Ovary (tissue), 9 donors: Measurements from ENCODE around the gene AMPH. TPM values are rescaled to one million over a fixed set of nuclear protein-coding genes. Genes with fewer than 3 reads are reported as not detected.

Source experiments
- DNase-seq, 5 donors: peaks; one replicate each; pipeline ENCODE4 v3.0.0-alpha.2; 2019 to 2020
- H3K27ac ChIP-seq, 2 donors: fragments of 200-600 bp; one replicate each; pipeline versions ENCODE4 v1.5.1 to v1.8.0; 2019 to 2022
- H3K27me3 ChIP-seq: fragments of 200-600 bp; one replicate; pipeline ENCODE4 v1.8.0; 2022
- H3K36me3 ChIP-seq: fragments of 200-600 bp; sonication (generic); one replicate; pipeline ENCODE4 v1.5.1; 2019
- H3K4me1 ChIP-seq: one replicate; pipeline ENCODE4 v1.8.1; 2013; ENCODE audit warnings: mild to moderate bottlenecking, moderate library complexity; ENCODE audit not compliant: insufficient read depth
- H3K4me3 ChIP-seq: fragments of 200-600 bp; sonication (generic); one replicate; pipeline ENCODE4 v1.5.1; 2017
- H3K9me3 ChIP-seq, 2 donors: fragments of 200-600 bp in 1 of 2; sonication (generic) in 1 of 2; one replicate each; pipeline versions ENCODE4 v1.5.1 to v1.8.1; 2013 to 2019; ENCODE audit warnings: mild to moderate bottlenecking in 1 of 2, moderate library complexity in 1 of 2
- CTCF ChIP-seq, 3 donors: fragments of 450-650 bp in 2 of 3; fragments of 200-600 bp in 1 of 3; IDR thresholded peaks; one replicate each; pipeline versions ENCODE4 v1.5.1 to v1.8.0; 2016 to 2022; ENCODE audit warnings: antibody characterized with exemption in 3 of 3, mild to moderate bottlenecking in 1 of 3
- EP300 ChIP-seq: sonication (generic); formaldehyde crosslinking; IDR thresholded peaks from one replicate; pipeline ENCODE4 v1.6.1; 2017; ENCODE audit warnings: antibody characterized with exemption
- POLR2A ChIP-seq: fragments of 450-650 bp; IDR thresholded peaks from one replicate; pipeline ENCODE4 v1.6.1; 2017; ENCODE audit warnings: antibody characterized with exemption, mild to moderate bottlenecking, moderate library complexity
- WGBS, 3 donors: extraction: QIAGEN DNeasy Blood & Tissue Kit in 1 of 3; methylation state at CpG; one replicate each; pipeline versions ENCODE4 v1.1.5 to v1.1.7; 2013 to 2017; 5-methylcytosine and 5-hydroxymethylcytosine counted together
- intact Hi-C, 4 donors: fragments of 100-400 bp; cut with DNase I; formaldehyde crosslinking; loops; one replicate each; pipeline versions ENCODE4 v1.11.0 to v1.15.1; 2022 to 2023
- polyA plus RNA-seq, 2 donors: library from polyadenylated mRNA; stranded (reverse); fragments of 200-250 nt in 1 of 2; fragments of 350-450 nt in 1 of 2; fragmentation: Illumina TruSeq in 1 of 2; extraction: RNeasy Lipid Tissue Mini Kit (QIAGEN cat#74804) in 1 of 2; gene quantifications; one replicate each; pipeline ENCODE4 v1.2.3, GENCODE V29; 2013 to 2014
- total RNA-seq, 7 donors: library from RNA; depleted of rRNA in 2 of 7; stranded (reverse); fragments of >200 nt in 2 of 7; fragmentation: NEBNext Ultra II Directional in 3 of 7; extraction: Animal tissue kit (Norgen Biotek cat#: 25700) in 3 of 7; gene quantifications; one replicate each; pipeline versions ENCODE4 v1.1.0 to v1.2.4, GENCODE V29; 2016 to 2023
- donor health status: DM: no; HTN: no; CAD: no; lungs with moderate emphysema.
- donor health status: DM: no; HTN: no; CAD: no.
- donor health status: Bipolar disorder and iron deficiency.
- donor health status: DM: yes; HTN: yes; CAD: no.
- donor health status: DM: no; HTN: no; CAD: no.
- donor health status: DM: yes; HTN: yes; CAD: no.

The AMPH gene
- total and polyA plus RNA-seq, 9 donors, result 0.10 to 4.6 (median 0.83) TPM

- WGBS, 3 donors, result 84 to 100% (median 95%) methylated on average over 1 of the region's 1 CpG
- no peak for DNase-seq
- no peak overlapping the region for H3K27ac ChIP-seq
- no peak overlapping the region for H3K4me3 ChIP-seq
- no peaks in the 10 kb centered on the region for H3K9me3 ChIP-seq
- H3K4me1 ChIP-seq, result no peaks in the 10 kb centered on the region
- intact Hi-C loops, result no loop called here
- TF ChIP-seq POLR2A (no peak), EP300 (no peak), CTCF (IDR thresholded peaks at IDR 0.05) (no peak)
- no peaks in the 10 kb centered on the region for H3K36me3 ChIP-seq
- no peaks in the 10 kb centered on the region for H3K27me3 ChIP-seq
These were observed 153.8 kb downstream of the AMPH start for GRCh38 chr7:38477333-38477732.

GRCh38 chr7:38476764-38477163 lies 154.4 kb downstream of the AMPH start:
- Histone ChIP-seq H3K36me3 (no peaks in the 10 kb centered on the region), H3K4me3 (no peak overlapping the region), H3K27ac (no peak overlapping the region), H3K27me3 (no peaks in the 10 kb centered on the region), H3K9me3 (no peaks in the 10 kb centered on the region), H3K4me1 (no peaks in the 10 kb centered on the region)
- no peak for DNase-seq
- intact Hi-C loops, result no loop called here
- 91 to 95% (median 91%) methylated on average over 6 of the region's 6 CpGs for WGBS, 3 donors
- no peak for TF ChIP-seq EP300
- TF ChIP-seq POLR2A, result no peak
- no peak for TF ChIP-seq CTCF (IDR thresholded peaks at IDR 0.05)

GRCh38 chr7:38465956-38466355 lies 165.2 kb downstream of the AMPH start:
- no peak overlapping the region for H3K4me3 ChIP-seq
- no peaks in the 10 kb centered on the region for H3K36me3 ChIP-seq
- DNase-seq, result no peak
- no peaks in the 10 kb centered on the region for H3K27me3 ChIP-seq
- no peaks in the 10 kb centered on the region for H3K9me3 ChIP-seq
- no peak overlapping the region for H3K27ac ChIP-seq
- H3K4me1 ChIP-seq, result no peaks in the 10 kb centered on the region
- TF ChIP-seq POLR2A (no peak), CTCF (IDR thresholded peaks at IDR 0.05) (no peak), EP300 (no peak)
- 83 to 88% (median 86%) methylated on average over 6 of the region's 6 CpGs for WGBS, 3 donors
- intact Hi-C loops, result no loop called here

GRCh38 chr7:38463277-38464225 lies 167.6 kb downstream of the AMPH start:
- 36 to 79% (median 51%) methylated on average over 8 of the region's 8 CpGs for WGBS, 3 donors
- no peak overlapping the region for H3K4me3 ChIP-seq

More at GRCh38 chr7:38463277-38464225, 167.6 kb downstream of the AMPH start:
- Histone ChIP-seq H3K9me3 (no peaks in the 10 kb centered on the region), H3K27me3 (no peaks in the 10 kb centered on the region), H3K4me1 (no peaks in the 10 kb centered on the region), H3K36me3 (no peaks in the 10 kb centered on the region), H3K27ac (no peak overlapping the region)
- TF ChIP-seq CTCF (IDR thresholded peaks at IDR 0.05), result no peak
- peak in 1 of 5 donors; percentile 50 for DNase-seq
- intact Hi-C loops, result no loop called here
